BLaER1 (cell line): ENCODE measurements around the gene DLG2.

Experiments
- H3K27ac ChIP-seq: shearing (Covaris generic); formaldehyde crosslinking; 2 replicates; pipeline ENCODE4 v1.8.1; 2022
- H3K27me3 ChIP-seq: shearing (Covaris generic); formaldehyde crosslinking; 2 replicates; pipeline ENCODE4 v1.8.1; 2022
- H3K36me3 ChIP-seq: shearing (Covaris generic); formaldehyde crosslinking; 2 replicates; pipeline ENCODE4 v1.8.1; 2022
- H3K4me1 ChIP-seq: shearing (Covaris generic); formaldehyde crosslinking; 2 replicates; pipeline ENCODE4 v1.8.1; 2022
- H3K4me2 ChIP-seq: shearing (Covaris generic); formaldehyde crosslinking; 2 replicates; pipeline ENCODE4 v1.8.1; 2022
- H3K4me3 ChIP-seq: shearing (Covaris generic); formaldehyde crosslinking; 2 replicates; pipeline ENCODE4 v1.8.1; 2022
- H3K9ac ChIP-seq: shearing (Covaris generic); formaldehyde crosslinking; 2 replicates; pipeline ENCODE4 v1.8.1; 2022
- H3K9me3 ChIP-seq: shearing (Covaris generic); formaldehyde crosslinking; 2 replicates; pipeline ENCODE4 v1.8.1; 2022
- H4K20me1 ChIP-seq: shearing (Covaris generic); formaldehyde crosslinking; 2 replicates; pipeline ENCODE4 v1.8.1; 2022
- Cebpa-rat ChIP-seq: shearing (Covaris generic); IDR thresholded peaks from 2 replicates; pipeline ENCODE4 v1.8.1; 2022

Gene DLG2

DNA sequence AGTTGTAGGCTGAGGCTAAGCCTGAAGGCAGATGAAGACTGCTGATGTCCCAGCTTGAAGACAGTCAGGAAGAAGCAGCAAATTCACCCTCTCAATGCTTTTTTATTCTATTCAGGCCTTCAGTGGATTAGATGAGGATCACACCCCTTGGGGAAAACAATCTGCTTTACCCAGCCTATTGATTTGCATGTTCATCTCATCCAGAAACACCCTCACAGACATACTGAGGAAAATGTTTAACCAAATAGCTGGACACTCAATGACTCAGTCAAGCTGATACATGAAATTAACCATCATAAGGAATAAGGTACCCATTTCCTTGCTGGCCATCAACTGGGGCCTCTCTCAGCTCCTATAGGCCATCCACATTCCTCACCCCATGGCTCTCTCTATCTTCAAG is 1791.1 kb downstream of the DLG2 start:
- no peak overlapping the region for H3K9ac ChIP-seq
- H3K36me3 ChIP-seq = no peaks in the 10 kb centered on the region
- no peaks in the 10 kb centered on the region for H3K9me3 ChIP-seq
- H3K27me3 ChIP-seq = no peaks in the 10 kb centered on the region
- no peak overlapping the region for H3K4me2 ChIP-seq
- no peak overlapping the region for H3K27ac ChIP-seq
- H3K4me3 ChIP-seq = no peak overlapping the region
- no peaks in the 10 kb centered on the region for H3K4me1 ChIP-seq
- no peaks in the 10 kb centered on the region for H4K20me1 ChIP-seq
- no peak for TF ChIP-seq Cebpa-rat

DNA sequence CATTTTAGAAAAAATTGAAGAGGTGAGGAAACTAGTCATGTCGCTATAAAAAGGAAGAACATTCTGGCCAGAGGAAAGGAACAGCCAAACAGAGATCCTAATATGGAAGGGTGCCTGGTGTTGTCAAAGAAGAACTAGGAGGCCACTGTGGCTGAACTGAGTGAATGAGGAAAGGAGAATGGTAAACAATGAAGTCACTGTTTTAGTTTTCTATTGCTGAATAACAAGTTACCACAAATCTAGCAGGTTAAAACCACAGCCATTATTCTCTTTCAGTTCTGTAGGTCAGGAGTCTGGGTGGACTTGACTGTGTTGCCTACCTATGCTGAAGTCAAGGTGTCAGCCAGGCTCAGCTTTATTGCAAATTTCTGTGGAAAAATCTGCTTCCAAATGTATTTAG is 1791.7 kb downstream of the DLG2 start:
- H3K4me2 ChIP-seq = no peak overlapping the region
- no peak overlapping the region for H3K27ac ChIP-seq
- H3K9me3 ChIP-seq = no peaks in the 10 kb centered on the region
- H3K36me3 ChIP-seq = no peaks in the 10 kb centered on the region
- no peaks in the 10 kb centered on the region for H4K20me1 ChIP-seq
- no peak overlapping the region for H3K4me3 ChIP-seq
- no peaks in the 10 kb centered on the region for H3K4me1 ChIP-seq
- H3K27me3 ChIP-seq = no peaks in the 10 kb centered on the region
- no peak for TF ChIP-seq Cebpa-rat
- no peak overlapping the region for H3K9ac ChIP-seq

- Histone ChIP-seq H3K4me1 (no peaks in the 10 kb centered on the region), H4K20me1 (no peaks in the 10 kb centered on the region), H3K36me3 (no peaks in the 10 kb centered on the region), H3K27ac (no peak overlapping the region), H3K4me3 (no peak overlapping the region), H3K9me3 (no peaks in the 10 kb centered on the region), H3K27me3 (no peaks in the 10 kb centered on the region), H3K4me2 (no peak overlapping the region), H3K9ac (no peak overlapping the region)
- TF ChIP-seq Cebpa-rat = no peak
Observed at GRCh38 chr11:83831929-83832328, 1795.2 kb downstream of the DLG2 start.

DNA sequence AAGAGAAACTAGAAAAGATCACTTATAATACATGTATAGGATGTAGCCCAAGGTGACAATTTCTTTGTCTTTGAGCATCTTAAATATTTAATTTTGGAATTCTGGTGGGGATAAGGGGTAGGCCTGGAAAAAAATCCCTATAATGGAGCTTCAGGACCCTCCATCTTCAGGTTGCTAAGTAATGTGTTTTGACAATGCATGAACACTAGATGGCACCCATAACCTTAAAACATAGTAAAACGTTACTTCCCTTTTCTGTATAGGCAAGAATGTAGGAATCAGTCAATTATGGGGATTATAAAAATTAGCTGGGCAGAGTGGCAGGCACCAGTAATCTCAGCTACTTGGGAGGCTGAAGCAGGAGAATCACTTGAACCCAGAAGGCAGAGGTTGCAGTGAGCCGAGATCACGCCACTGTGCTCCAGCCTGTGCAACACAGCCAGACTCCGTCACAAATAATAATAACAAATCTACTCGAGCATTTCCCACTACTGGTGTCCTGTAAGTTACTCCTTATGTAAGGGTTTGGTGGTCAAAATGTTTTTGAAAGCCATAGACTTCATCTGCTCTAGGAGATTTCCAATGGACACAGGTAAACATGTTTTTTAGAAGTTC is 1799.1 kb downstream of the DLG2 start:
- no peaks in the 10 kb centered on the region for H3K27me3 ChIP-seq
- H3K9ac ChIP-seq = no peak overlapping the region
- no peaks in the 10 kb centered on the region for H3K9me3 ChIP-seq
- TF ChIP-seq Cebpa-rat = no peak
- no peak overlapping the region for H3K4me3 ChIP-seq
- H3K27ac ChIP-seq = no peak overlapping the region
- H3K36me3 ChIP-seq = no peaks in the 10 kb centered on the region
- H3K4me2 ChIP-seq = no peak overlapping the region
- peaks cover 11% of the 10 kb centered on the region for H3K4me1 ChIP-seq
- no peaks in the 10 kb centered on the region for H4K20me1 ChIP-seq

GRCh38 chr11:83827520-83827919 is 1799.6 kb downstream of the DLG2 start:
- Histone ChIP-seq H3K4me2 (no peak overlapping the region), H3K36me3 (no peaks in the 10 kb centered on the region), H3K27ac (no peak overlapping the region), H3K9ac (no peak overlapping the region), H3K4me3 (no peak overlapping the region), H3K27me3 (no peaks in the 10 kb centered on the region), H3K9me3 (no peaks in the 10 kb centered on the region), H3K4me1 (peaks cover 11% of the 10 kb centered on the region), H4K20me1 (no peaks in the 10 kb centered on the region)
- TF ChIP-seq Cebpa-rat = no peak

GRCh38 chr11:83826078-83826477 is 1801.1 kb downstream of the DLG2 start:
- no peak overlapping the region for H3K4me3 ChIP-seq
- no peaks in the 10 kb centered on the region for H3K27me3 ChIP-seq
- no peak overlapping the region for H3K9ac ChIP-seq
- peaks cover 11% of the 10 kb centered on the region for H3K4me1 ChIP-seq
- no peak for TF ChIP-seq Cebpa-rat
- H3K27ac ChIP-seq = no peak overlapping the region
- no peak overlapping the region for H3K4me2 ChIP-seq
- H4K20me1 ChIP-seq = no peaks in the 10 kb centered on the region
- H3K36me3 ChIP-seq = no peaks in the 10 kb centered on the region
- no peaks in the 10 kb centered on the region for H3K9me3 ChIP-seq

- Histone ChIP-seq H3K9ac (no peak overlapping the region), H3K4me2 (peak overlapping the region; percentile 43), H3K36me3 (no peaks in the 10 kb centered on the region), H4K20me1 (no peaks in the 10 kb centered on the region), H3K27me3 (no peaks in the 10 kb centered on the region), H3K9me3 (no peaks in the 10 kb centered on the region), H3K27ac (no peak overlapping the region), H3K4me1 (peaks cover 11% of the 10 kb centered on the region), H3K4me3 (no peak overlapping the region)
- no peak for TF ChIP-seq Cebpa-rat
Observed at GRCh38 chr11:83823461-83824025, 1803.6 kb downstream of the DLG2 start.

DNA sequence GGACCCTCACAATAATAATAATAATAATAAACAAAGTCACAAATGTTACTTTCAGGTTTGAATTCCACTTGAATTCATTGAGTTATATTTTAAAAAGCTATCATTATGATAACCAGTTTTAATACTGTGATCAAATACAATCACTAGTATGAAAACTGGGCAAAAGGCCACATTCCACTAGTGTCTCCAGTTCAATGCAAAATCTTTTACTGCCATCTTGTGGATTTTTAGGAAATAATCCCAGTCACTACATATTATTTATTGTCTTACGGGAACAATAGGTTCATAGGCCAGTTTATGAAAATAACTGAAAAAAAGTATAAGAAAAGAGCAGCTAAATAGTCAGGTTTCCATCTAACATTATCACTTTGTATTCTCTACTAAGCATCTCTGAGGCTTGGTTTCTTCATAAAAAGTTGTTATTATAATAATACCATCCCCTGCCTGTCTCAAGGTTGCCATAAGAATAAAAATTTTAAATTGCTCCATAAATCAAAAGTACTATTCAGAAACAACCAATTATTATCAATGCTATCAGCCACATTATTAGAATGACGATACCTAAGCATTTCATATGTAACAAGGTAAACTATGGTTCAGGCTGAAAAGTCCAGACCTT is 1807.1 kb downstream of the DLG2 start:
- Histone ChIP-seq H3K36me3 (no peaks in the 10 kb centered on the region), H3K4me3 (no peak overlapping the region), H3K4me2 (no peak overlapping the region), H4K20me1 (no peaks in the 10 kb centered on the region), H3K9ac (no peak overlapping the region), H3K4me1 (peaks cover 11% of the 10 kb centered on the region), H3K9me3 (no peaks in the 10 kb centered on the region), H3K27me3 (no peaks in the 10 kb centered on the region), H3K27ac (no peak overlapping the region)
- no peak for TF ChIP-seq Cebpa-rat

DNA sequence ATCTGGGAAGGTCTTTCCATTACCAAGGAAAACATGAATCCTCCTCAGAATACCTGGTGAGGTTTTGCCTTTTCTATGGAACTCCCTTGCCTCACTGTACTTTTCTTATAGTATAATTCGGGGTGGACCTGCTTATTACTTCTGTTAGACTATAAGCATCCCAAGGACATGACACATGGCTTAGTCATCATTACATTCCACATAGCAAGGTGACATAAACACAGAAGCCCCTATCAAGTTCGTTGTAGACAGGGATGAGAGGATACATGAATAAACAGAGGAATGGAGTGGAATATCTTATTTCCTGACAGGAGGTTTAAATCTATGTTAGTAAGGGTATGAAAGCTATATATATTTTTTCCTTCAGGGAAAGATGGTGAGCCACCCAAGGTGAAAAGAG is 1808.8 kb downstream of the DLG2 start:
- no peak overlapping the region for H3K4me3 ChIP-seq
- no peak for TF ChIP-seq Cebpa-rat
- H3K27me3 ChIP-seq = no peaks in the 10 kb centered on the region
- H3K4me2 ChIP-seq = no peak overlapping the region
- no peak overlapping the region for H3K27ac ChIP-seq
- no peaks in the 10 kb centered on the region for H3K36me3 ChIP-seq
- H3K4me1 ChIP-seq = peaks cover 2% of the 10 kb centered on the region
- H3K9ac ChIP-seq = no peak overlapping the region
- no peaks in the 10 kb centered on the region for H4K20me1 ChIP-seq
- no peaks in the 10 kb centered on the region for H3K9me3 ChIP-seq

GRCh38 chr11:83816572-83817187 is 1810.5 kb downstream of the DLG2 start:
- Histone ChIP-seq H3K27ac (no peak overlapping the region), H3K4me3 (no peak overlapping the region), H3K27me3 (no peaks in the 10 kb centered on the region), H3K4me1 (no peaks in the 10 kb centered on the region), H3K9me3 (no peaks in the 10 kb centered on the region), H3K36me3 (no peaks in the 10 kb centered on the region), H3K9ac (no peak overlapping the region), H3K4me2 (no peak overlapping the region), H4K20me1 (no peaks in the 10 kb centered on the region)
- TF ChIP-seq Cebpa-rat = no peak
